Measurements from ENCODE around the gene CBX5.

- TF ChIP-seq REST (IDR thresholded peaks at IDR 0.05; ENCODE audit: low read depth, low read length) (no peak), RCOR1 (IDR thresholded peaks at IDR 0.05; ENCODE audit: low read length) (no peak), EZH2phosphoT487 (IDR thresholded peaks at IDR 0.05; ENCODE audit: borderline replicate concordance, low read depth) (no peak), CTCF (IDR thresholded peaks at IDR 0.05) (no peak), YY1 (IDR thresholded peaks at IDR 0.05; ENCODE audit: low read depth) (no peak), EP300 (IDR thresholded peaks at IDR 0.05; ENCODE audit: borderline replicate concordance in 1 of 2, low read depth in 1 of 2, low read length in 1 of 2) (no peak), MXI1 (IDR thresholded peaks at IDR 0.05; ENCODE audit: low read depth, low read length) (no peak), TAF1 (IDR thresholded peaks at IDR 0.05; ENCODE audit: borderline replicate concordance, low read depth, low read length) (no peak), MAX (IDR thresholded peaks at IDR 0.05; ENCODE audit: low read depth) (no peak), NFIC (IDR thresholded peaks at IDR 0.05; ENCODE audit: borderline replicate concordance) (no peak), TCF12 (IDR thresholded peaks at IDR 0.05) (no peak), RXRA (IDR thresholded peaks at IDR 0.05; ENCODE audit: borderline replicate concordance, low read depth) (no peak), SMC3 (IDR thresholded peaks at IDR 0.05; ENCODE audit: low read depth, low read length) (no peak), RAD21 (IDR thresholded peaks at IDR 0.05; ENCODE audit: low read length) (no peak)
Observed at GRCh38 chr12:54240129-54240528, 39.8 kb downstream of the CBX5 start.

All from SK-N-SH (cell line).